HFFc6 (cell line): Measurements from ENCODE around the gene ENTPD8. TPM values are rescaled to one million over a fixed set of nuclear protein-coding genes. Genes with fewer than 3 reads are reported as not detected.

Source experiments
- DNase-seq: peaks from one replicate; pipeline ENCODE4 v3.0.0-alpha.2; 2018
- H3K27ac Mint-ChIP-seq: 2 replicates; pipeline ENCODE4 v1.8.0; 2020; ENCODE audit warnings: mild to moderate bottlenecking, mixed read lengths
- H3K27me3 Mint-ChIP-seq: 2 replicates; pipeline ENCODE4 v1.8.0; 2021; ENCODE audit warnings: mild to moderate bottlenecking, moderate library complexity, mixed read lengths; ENCODE audit not compliant: insufficient read depth
- H3K36me3 Mint-ChIP-seq: 2 replicates; pipeline ENCODE4 v1.8.0; 2021; ENCODE audit warnings: low read depth, mixed read lengths
- H3K4me1 Mint-ChIP-seq: 2 replicates; pipeline ENCODE4 v1.8.0; 2020; ENCODE audit warnings: low read depth, mixed read lengths
- H3K4me3 Mint-ChIP-seq: 2 replicates; pipeline ENCODE4 v1.8.0; 2020; ENCODE audit warnings: mild to moderate bottlenecking, moderate library complexity, mixed read lengths
- H3K9me3 Mint-ChIP-seq: 2 replicates; pipeline ENCODE4 v1.8.0; 2020; ENCODE audit warnings: mild to moderate bottlenecking, mixed read lengths
- total RNA-seq, 6 experiments: library from RNA; stranded (reverse); fragmentation: NEBNext Ultra II Directional; extraction: Animal tissue kit (Norgen Biotek cat#: 25700); gene quantifications; 2 replicates in 1 of 6; 3 replicates in 5 of 6; pipeline ENCODE4 v1.2.3, GENCODE V29; 2021
- TF ChIP-seq, protein P1 (sequence below): fragments of 200-600 bp; sonication (generic); IDR thresholded peaks from 2 replicates; pipeline ENCODE4 v1.5.0; 2021; ENCODE audit warnings: antibody characterized with exemption, mild to moderate bottlenecking

ENTPD8 gene
- total RNA-seq, 6 experiments from 2014 or later, result not detected

DNA sequence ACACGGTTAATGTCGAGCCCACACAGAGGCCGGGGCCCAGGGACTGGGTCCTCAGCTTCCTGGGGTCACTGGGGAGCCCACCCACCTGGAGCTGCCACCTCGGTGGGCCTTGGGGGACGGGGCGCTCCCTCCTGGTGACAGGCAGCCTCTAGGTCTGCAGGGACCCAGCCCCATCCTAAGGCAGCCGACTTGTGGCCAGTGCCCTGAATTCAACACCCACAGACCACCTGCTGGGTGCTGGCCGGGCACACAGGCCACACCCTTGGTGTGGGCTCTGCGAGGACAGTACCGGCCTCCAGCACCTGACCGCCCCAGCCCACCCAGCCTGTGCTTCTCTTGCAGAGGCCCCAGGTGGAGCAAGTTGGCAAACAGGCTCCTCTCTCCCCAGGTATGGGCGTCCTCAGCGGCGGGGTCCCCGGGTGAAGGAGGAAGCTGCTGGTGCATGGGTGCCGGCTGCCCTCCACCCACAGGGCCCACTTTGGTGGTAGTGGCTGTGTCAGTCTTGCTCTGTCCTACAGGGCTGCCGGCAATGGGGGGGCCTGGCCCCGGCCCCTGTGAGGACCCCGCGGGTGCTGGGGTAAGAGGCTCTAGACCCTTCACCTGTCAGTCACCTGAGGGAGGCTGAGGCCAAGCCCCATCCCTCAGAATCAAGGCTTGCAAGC lies 8.3 kb downstream of the ENTPD8 start:
- Mint-ChIP-seq H3K36me3 (no peaks in the 10 kb centered on the region), H3K4me1 (no peaks in the 10 kb centered on the region), H3K9me3 (no peaks in the 10 kb centered on the region), H3K4me3 (no peak overlapping the region), H3K27ac (no peak overlapping the region), H3K27me3 (peaks cover 1% of the 10 kb centered on the region; the same call in 1 of the 2 replicates)
- TF ChIP-seq, protein P1, sequence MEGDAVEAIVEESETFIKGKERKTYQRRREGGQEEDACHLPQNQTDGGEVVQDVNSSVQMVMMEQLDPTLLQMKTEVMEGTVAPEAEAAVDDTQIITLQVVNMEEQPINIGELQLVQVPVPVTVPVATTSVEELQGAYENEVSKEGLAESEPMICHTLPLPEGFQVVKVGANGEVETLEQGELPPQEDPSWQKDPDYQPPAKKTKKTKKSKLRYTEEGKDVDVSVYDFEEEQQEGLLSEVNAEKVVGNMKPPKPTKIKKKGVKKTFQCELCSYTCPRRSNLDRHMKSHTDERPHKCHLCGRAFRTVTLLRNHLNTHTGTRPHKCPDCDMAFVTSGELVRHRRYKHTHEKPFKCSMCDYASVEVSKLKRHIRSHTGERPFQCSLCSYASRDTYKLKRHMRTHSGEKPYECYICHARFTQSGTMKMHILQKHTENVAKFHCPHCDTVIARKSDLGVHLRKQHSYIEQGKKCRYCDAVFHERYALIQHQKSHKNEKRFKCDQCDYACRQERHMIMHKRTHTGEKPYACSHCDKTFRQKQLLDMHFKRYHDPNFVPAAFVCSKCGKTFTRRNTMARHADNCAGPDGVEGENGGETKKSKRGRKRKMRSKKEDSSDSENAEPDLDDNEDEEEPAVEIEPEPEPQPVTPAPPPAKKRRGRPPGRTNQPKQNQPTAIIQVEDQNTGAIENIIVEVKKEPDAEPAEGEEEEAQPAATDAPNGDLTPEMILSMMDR, result no peak
- DNase-seq, result no peak

DNA sequence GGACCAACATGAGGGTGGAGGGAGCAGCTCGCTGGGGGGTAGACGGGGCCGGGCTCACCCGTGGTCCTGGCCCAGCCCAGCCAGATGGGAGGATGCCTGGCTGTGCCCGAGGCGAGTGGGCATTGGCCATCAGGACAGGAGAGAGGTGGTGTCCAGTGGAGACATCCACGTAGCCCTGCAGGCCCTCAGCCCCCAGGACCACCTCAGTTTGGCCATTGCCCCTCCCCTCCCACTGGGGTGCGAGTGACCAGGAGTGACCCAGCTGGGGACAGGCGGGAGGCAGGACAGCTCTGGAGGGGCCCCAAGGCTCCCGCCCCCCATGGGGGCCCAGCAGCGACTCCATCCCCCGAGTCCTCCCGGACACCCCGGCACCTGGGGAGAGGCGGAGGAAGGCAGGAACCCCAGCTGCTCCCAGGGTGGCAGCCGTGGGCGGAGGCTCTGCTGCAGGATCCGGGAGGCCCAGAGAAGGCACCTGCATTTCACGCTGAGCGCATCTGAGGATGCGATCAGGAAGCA lies 9.7 kb downstream of the ENTPD8 start:
- no peaks in the 10 kb centered on the region; the same call in 1 of the 2 replicates for H3K27me3 Mint-ChIP-seq
- no peak overlapping the region for H3K27ac Mint-ChIP-seq
- H3K36me3 Mint-ChIP-seq, result no peaks in the 10 kb centered on the region
- no peak for DNase-seq
- H3K4me1 Mint-ChIP-seq, result no peaks in the 10 kb centered on the region
- H3K4me3 Mint-ChIP-seq, result no peak overlapping the region
- no peaks in the 10 kb centered on the region for H3K9me3 Mint-ChIP-seq
- TF ChIP-seq, protein P1, result no peak

DNA sequence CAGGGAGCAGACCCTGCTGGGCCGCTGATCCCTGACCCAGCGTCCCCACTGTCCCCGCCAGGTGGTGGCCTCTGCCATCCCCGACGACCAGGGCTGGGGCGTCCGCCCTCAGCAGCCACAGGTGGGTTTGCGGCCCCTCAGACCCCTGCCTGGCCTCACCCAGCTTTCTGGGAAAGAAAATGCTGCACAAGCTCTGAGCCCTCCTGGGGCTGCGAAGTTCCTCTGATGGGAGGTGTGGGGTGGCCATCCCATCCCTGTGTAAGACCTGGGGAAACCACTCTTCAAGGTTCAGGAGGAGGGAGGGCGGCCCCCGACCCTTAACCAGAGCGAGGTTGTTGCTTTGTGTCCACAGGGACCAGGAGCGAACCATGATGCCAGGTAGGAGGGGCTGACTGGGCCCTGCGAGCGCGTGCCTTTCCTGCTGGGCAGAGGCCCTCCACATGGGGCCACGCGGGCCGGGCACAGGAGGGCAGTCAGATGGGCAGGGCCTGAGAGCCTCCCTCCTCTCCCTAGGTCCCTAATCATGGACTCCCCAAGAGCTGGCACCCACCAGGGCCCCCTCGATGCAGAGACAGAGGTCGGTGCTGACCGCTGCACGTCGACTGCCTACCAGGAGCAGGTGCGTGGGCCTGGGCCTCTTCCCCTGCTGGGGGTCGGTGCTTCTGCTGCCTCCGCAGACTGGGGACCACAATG lies 10.3 kb downstream of the ENTPD8 start:
- H3K4me1 Mint-ChIP-seq, result no peaks in the 10 kb centered on the region
- TF ChIP-seq, protein P1, result no peak

DNA sequence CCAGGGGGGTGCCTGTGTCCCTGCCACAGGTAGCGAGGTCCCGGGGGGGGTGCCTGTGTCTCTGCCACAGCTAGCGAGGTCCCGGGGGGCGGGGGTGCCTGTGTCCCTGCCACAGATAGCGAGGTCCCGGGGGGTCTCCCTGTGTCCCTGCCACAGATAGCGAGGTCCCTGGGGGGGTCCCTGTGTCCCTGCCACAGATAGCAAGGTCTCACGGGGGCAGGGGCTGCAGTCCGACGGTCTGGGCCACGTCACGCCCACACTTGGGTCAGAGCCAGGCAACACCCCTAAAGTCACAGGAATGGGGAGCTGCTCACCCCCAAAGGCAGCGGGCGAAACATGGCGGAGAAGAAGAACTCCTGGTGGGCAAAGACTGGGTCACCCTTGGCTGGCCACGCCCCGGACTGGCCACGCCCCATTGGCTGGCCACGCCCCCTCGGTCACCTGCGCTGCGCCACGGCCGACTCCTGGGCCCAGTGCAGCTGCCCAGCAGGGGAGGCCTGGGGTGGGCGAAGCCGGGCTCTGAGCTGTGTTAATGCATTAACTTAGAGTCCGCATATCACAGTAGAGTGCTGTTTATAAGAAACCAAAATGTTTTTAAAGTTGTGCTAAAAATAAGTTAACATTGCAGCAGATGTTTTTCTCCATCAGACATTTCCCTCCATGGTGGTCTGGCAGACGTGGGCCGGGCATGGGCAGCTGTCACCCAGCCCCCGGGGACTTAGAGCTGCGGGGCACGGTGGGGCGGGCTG lies 11.0 kb downstream of the ENTPD8 start:
- H3K4me1 Mint-ChIP-seq, result peaks cover under 1% of the 10 kb centered on the region; the same call in 1 of the 2 replicates
- DNase-seq, result no peak
- H3K27me3 Mint-ChIP-seq, result no peaks in the 10 kb centered on the region; the same call in 1 of the 2 replicates
- no peaks in the 10 kb centered on the region for H3K36me3 Mint-ChIP-seq
- no peak overlapping the region for H3K27ac Mint-ChIP-seq
- TF ChIP-seq, protein P1, result no peak
- no peaks in the 10 kb centered on the region for H3K9me3 Mint-ChIP-seq
- H3K4me3 Mint-ChIP-seq, result no peak overlapping the region

More for the DNA sequence above, 10.3 kb downstream of the ENTPD8 start:
- Mint-ChIP-seq H3K27ac (no peak overlapping the region), H3K27me3 (no peaks in the 10 kb centered on the region; the same call in 1 of the 2 replicates), H3K9me3 (no peaks in the 10 kb centered on the region), H3K36me3 (no peaks in the 10 kb centered on the region), H3K4me3 (no peak overlapping the region)
- DNase-seq, result no peak

DNA sequence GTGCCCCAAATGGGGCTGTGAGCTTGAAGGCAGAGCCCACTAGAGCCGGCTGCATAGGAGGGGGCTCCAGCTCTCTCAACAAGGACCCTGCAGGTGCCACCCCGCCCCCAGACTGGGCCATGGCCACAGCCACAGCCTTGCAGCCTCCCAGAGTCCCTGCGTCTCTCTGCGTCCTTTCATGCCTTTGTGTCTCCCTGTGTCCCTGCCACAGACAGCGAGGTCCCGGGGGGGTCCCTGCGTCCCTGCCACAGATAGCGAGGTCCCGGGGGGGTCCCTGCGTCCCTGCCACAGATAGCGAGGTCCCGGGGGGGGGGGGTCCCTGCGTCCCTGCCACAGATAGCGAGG lies 11.6 kb downstream of the ENTPD8 start:
- H3K9me3 Mint-ChIP-seq, result no peaks in the 10 kb centered on the region
- DNase-seq, result no peak
- H3K27ac Mint-ChIP-seq, result no peak overlapping the region
- H3K4me3 Mint-ChIP-seq, result no peak overlapping the region
- no peaks in the 10 kb centered on the region; the same call in 1 of the 2 replicates for H3K27me3 Mint-ChIP-seq
- H3K36me3 Mint-ChIP-seq, result no peaks in the 10 kb centered on the region
- H3K4me1 Mint-ChIP-seq, result peaks cover 6% of the 10 kb centered on the region
- TF ChIP-seq, protein P1, result no peak
